ENCODE results near the gene EFS. TPM values are rescaled to one million over a fixed set of nuclear protein-coding genes. Genes with fewer than 3 reads are reported as not detected.

The EFS gene
- total and polyA plus RNA-seq, 2 of the 8 experiments (the other 6 are each of a cell fraction or from before 2014, with no cell fraction given), result 27.8 to 28.6 TPM

DNA sequence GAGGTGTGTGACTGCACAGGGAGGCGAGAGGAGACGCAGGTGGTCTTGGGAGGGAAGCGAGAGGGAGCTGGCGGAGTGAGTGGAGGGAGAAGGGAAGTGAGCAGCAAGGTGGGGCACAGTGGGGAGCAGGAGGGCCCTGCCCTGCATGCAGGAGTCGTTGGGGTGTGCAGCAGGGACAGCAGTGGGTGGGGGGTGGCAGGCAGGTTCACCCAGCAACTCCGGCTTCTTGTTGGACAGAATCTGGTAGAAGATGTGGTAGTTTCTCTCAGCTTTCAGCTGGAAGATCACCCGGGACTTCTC lies 38.1 kb upstream of the EFS start (continued):
- TF ChIP-seq CEBPB (IDR thresholded peaks at IDR 0.05; ENCODE audit: low read depth, low read length) (no peak), RAD21 (IDR thresholded peaks at IDR 0.05 in 1 of 2, conservative IDR thresholded peaks at IDR 0.05 in 1 of 2; ENCODE audit: low read depth in 2 of 2, low read length in 2 of 2) (no peak), CBX8 (IDR thresholded peaks at IDR 0.05; ENCODE audit: borderline replicate concordance, low read depth, low read length) (no peak), GABPA (IDR thresholded peaks at IDR 0.05; ENCODE audit: borderline replicate concordance, insufficient read depth, low read length) (no peak), JUND (IDR thresholded peaks at IDR 0.05; ENCODE audit: low read length) (no peak), CTBP2 (IDR thresholded peaks at IDR 0.05; ENCODE audit: borderline replicate concordance, insufficient read depth, insufficient read length, low read length) (no peak), CBX5 (IDR thresholded peaks at IDR 0.05; ENCODE audit: low read depth, low read length) (no peak), SP4 (IDR thresholded peaks at IDR 0.05; ENCODE audit: low read length) (no peak), SUZ12 (IDR thresholded peaks at IDR 0.05; ENCODE audit: low read length) (no peak), CREB1 (IDR thresholded peaks at IDR 0.05) (no peak), POLR2AphosphoS5 (IDR thresholded peaks at IDR 0.05; ENCODE audit: low read depth, low read length) (no peak), GTF2F1 (IDR thresholded peaks at IDR 0.05; ENCODE audit: borderline replicate concordance, low read depth, low read length) (no peak), KDM1A (IDR thresholded peaks at IDR 0.05; ENCODE audit: borderline replicate concordance, low read length) (no peak), TEAD4 (IDR thresholded peaks at IDR 0.05; ENCODE audit: low read depth, low read length) (no peak), SRF (IDR thresholded peaks at IDR 0.05; ENCODE audit: low read depth, low read length) (no peak), SP1 (IDR thresholded peaks at IDR 0.05; ENCODE audit: low read depth, low read length) (no peak)
- TF ChIP-seq, protein P1, sequence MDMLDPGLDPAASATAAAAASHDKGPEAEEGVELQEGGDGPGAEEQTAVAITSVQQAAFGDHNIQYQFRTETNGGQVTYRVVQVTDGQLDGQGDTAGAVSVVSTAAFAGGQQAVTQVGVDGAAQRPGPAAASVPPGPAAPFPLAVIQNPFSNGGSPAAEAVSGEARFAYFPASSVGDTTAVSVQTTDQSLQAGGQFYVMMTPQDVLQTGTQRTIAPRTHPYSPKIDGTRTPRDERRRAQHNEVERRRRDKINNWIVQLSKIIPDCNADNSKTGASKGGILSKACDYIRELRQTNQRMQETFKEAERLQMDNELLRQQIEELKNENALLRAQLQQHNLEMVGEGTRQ (IDR thresholded peaks at IDR 0.05; ENCODE audit: low read length), result no peak
- TF ChIP-seq, protein P2, sequence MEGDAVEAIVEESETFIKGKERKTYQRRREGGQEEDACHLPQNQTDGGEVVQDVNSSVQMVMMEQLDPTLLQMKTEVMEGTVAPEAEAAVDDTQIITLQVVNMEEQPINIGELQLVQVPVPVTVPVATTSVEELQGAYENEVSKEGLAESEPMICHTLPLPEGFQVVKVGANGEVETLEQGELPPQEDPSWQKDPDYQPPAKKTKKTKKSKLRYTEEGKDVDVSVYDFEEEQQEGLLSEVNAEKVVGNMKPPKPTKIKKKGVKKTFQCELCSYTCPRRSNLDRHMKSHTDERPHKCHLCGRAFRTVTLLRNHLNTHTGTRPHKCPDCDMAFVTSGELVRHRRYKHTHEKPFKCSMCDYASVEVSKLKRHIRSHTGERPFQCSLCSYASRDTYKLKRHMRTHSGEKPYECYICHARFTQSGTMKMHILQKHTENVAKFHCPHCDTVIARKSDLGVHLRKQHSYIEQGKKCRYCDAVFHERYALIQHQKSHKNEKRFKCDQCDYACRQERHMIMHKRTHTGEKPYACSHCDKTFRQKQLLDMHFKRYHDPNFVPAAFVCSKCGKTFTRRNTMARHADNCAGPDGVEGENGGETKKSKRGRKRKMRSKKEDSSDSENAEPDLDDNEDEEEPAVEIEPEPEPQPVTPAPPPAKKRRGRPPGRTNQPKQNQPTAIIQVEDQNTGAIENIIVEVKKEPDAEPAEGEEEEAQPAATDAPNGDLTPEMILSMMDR (IDR thresholded peaks at IDR 0.05; ENCODE audit: control extremely low read depth in 1 of 3, insufficient read depth in 1 of 3, low read depth in 1 of 3, low read length in 3 of 3), result no peak
- TF ChIP-seq, protein P3, sequence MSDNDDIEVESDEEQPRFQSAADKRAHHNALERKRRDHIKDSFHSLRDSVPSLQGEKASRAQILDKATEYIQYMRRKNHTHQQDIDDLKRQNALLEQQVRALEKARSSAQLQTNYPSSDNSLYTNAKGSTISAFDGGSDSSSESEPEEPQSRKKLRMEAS (IDR thresholded peaks at IDR 0.05), result no peak
